HS-5 (cell line): ENCODE measurements around the gene RPTOR.

Experiments used
- DNase-seq: peaks from one replicate; pipeline ENCODE4 v3.0.0-alpha.2; 2012; ENCODE audit warnings: low read depth

The RPTOR gene

GRCh38 chr17:80948019-80948975 is 403.7 kb downstream of the RPTOR start:
- no peak for DNase-seq

DNA sequence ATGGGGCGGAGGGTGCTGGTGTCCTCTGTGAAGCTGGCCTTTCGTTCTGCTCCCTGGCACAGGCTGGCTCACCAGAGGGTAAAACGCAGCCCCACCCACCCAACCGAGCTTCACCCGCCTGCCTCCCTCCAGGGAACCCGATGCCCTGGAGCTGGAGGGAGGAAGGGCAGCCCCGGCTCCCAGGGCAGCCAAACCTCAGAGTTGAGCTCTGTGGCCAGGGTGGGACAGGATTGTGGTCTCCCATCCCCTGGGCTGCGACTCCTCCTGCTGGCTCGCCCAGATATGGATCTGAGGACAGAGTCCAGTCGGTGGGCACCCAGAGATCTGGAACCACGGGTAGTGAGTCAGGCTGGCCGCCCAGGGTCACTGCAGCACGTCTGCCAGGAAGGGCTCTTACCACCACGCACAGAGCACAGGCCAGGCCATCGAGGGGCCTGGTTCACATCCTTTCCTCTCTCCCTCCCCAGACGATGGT is 404.4 kb downstream of the RPTOR start:
- DNase-seq, result no peak

GRCh38 chr17:80949451-80950421 is 405.1 kb downstream of the RPTOR start:
- no peak for DNase-seq

DNA sequence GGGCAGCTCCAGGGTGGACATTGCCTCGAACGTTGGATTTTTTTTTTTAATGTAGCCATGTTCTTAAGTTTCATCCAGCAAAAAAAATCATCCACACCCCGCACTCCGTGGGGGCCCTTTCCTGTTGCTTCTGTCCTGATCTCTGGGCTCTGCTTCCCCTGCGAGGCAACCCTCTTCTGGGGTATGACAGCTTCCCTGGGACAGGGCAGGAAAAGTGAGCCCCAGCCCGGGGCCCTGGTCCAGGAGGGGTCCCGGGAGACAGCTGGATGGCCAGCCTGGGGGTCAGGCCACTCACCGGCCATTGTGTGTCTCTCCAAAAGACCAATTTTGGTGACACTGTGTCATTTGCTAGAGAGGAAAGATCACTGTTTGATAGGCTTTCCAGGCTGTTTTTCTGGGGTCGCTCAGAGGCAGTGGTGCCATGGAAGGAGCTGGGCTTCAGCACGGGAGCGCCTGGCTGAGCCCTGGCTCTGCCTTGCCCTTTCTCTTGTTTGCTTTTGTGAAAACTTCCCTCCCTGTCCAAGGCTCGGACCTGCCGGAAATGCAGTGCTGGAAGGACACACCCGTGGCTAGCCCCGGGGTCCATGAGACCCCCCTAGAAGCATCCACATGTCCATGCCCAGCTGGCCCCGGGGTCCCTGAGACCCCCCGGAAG is 406.0 kb downstream of the RPTOR start:
- DNase-seq, result no peak

GRCh38 chr17:80951121-80952090 is 406.8 kb downstream of the RPTOR start:
- no peak for DNase-seq

- DNase-seq, result no peak
Measured at GRCh38 chr17:80952291-80952690, 407.7 kb downstream of the RPTOR start.

DNA sequence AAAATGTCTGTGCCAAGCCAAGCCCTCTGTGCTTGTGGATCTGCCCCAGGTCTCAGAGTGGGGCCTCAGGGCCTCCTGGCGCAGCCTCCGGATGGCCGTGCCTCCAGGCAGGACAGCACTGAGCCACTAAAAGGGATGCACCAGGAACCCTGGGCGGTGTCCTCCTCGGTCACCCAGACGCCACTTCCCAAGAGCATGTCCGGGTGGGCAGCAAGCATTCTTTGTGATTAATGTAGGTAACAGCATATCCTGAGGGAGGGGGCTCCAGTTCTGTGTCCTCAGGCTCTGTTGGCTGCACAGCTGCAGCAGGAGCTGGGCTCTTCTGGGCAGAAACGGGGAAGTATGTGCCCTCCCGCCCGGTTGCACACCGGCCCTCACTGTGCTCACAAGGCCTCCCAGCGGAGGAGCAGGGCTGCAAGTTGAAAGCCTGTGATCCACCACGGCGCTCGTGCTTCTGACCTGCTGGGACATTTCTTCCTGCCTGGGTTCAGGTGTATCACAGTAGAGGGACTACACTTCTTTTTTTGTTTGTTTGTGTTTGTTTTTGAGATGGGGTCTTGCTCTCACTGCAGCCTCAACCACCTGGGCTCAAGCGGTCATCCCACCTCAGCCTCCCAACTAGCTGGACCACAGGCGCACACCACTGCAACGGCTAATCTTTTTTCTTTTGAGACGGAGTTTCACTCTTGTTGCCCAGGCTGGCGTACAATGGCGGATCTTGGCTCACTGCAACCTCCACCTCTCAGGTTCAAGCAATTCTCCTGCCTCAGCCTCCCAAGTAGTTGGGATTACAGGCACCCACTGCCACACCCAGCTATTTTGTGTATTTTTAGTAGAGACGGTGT is 409.1 kb downstream of the RPTOR start:
- no peak for DNase-seq

- DNase-seq, result no peak
Measured at GRCh38 chr17:80955078-80955477, 410.4 kb downstream of the RPTOR start.

DNA sequence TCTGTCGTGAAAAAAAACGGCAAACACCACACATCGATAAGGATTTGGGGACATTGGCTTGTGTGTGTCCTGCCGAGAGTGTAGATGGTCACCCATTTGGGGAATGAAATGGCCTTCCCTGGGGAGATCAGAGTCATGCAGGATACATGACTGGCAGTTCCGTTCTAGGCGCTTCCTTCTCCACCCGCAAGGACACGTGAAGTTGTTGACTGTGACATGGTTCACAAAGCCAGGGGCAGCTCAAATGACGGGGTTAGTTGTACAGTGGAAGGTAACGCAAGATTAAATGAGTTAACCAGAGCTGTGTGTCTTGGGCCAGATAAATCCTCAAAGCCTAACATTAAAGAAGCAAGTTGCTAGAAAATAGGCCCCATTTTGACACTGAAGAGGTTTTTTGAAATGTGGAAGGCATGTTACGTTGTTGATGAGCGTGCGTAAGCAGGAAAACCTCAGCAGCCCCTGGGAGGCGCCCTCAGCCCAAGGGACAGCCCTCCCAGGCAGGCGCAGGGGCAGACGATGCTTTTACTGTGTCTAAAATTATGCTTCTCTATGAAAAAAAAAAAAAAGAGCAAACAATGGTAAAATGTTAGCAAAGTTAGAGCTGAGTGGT is 411.1 kb downstream of the RPTOR start:
- no peak for DNase-seq

- DNase-seq, result no peak
Measured at GRCh38 chr17:80956321-80957190, 411.9 kb downstream of the RPTOR start.

- DNase-seq, result no peak
Measured at GRCh38 chr17:80957461-80957941, 412.9 kb downstream of the RPTOR start.

DNA sequence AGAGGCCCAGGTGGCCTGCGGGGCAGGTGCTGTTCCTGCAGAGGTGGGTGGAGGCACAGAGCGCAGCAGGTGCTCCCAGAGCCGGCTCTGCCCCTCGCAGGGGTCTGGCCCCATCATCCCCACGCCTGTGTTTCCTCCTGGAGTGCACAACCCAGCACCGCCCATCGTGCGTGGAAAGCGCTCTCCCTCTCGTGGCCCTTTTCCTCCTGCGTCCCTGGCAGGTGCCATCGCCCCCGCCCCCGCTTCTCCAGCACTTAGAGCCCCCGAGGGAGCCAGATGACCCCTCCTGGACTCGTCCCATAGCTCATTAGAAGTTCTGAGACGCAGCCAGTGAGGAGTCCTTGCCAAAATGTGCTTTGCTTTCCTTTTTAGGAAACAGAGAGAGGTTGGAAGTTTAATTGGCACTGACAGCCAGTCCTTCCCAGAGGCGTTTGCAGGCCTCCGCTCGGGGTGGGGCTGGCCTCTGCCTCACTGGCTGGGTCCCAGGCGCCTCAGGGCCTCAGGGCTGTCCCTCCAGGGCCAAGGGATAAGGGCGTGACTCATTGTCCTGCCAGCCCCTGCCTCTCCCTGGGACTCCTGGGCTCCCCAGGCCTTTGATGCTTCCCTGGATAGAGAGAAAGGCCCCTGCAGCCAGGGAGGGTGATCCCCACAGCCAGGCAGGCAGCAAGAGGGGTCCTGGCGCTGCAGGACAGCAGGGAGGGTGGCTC is 414.8 kb downstream of the RPTOR start:
- DNase-seq, result no peak

DNA sequence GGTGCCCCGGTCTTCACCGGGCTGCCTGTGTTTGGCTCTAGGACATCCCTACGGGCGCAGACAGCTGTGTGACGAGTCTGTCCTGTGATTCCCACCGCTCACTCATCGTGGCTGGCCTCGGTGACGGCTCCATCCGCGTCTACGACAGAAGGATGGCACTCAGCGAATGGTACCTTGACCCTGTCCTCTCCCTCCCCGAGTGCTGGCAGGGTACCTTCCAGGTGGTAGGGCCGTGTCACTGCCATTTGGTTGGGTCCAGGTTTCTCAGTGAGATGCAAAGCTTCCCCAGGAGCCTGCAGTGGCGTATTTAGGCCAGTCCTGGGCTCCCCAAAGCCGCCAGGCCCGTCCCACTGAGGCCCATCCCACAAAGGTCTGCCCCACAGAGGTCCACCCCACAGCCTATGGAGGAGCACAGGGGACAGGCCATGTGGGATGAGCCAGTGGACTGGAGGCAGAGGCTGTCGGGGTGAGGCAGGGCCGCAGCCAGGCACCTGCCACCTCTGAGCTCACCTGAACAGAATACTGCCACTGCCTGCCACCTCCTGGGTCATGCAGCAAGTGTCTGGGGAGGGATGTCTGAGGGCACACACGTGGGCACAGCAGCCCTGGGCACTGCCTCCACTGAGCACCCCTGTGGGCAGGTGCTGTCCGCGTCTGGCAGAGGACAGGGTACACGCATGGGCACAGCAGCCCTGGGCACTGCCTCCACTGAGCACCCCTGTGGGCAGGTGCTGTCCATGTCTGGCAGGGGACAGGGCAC is 415.6 kb downstream of the RPTOR start:
- no peak for DNase-seq

DNA sequence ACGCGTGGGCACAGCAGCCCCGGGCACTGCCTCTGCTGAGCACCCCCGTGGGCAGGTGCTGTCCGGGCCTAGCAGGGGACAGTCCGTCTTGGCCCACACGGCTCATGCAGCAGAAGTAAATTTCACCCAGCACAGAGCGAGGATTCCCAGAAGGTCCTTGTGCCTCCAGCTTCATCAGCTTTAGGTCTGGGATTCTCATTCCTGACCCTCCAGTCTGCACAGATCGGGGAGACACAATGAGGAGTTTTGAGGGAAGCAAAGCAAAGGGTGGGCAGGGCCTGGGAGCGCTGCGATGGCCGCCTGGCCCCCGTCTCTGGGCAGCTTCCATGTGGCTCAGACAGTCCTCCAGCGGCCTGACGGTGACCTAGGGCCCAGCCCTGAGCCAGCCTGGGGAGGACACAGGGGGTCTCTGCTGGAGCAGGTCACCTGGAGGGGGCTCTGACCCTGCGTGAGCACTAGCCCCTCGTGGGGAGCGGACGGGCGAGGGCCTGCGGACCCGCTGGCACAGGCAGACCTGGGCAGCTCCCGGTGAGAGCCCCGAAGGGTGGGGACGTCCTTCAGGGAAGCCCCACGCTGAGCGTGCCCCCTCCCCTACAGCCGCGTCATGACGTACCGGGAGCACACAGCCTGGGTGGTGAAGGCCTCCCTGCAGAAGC is 416.3 kb downstream of the RPTOR start:
- DNase-seq, result no peak

- no peak for DNase-seq
Measured at GRCh38 chr17:80961541-80962330, 417.1 kb downstream of the RPTOR start.
